OCI-LY7 (cell line): ENCODE measurements around the gene FCRL6. TPM values are rescaled to one million over a fixed set of nuclear protein-coding genes. Genes with fewer than 3 reads are reported as not detected.

Source experiments
- BruUV-seq: library from RNA; stranded (reverse); fragments of 400-500 nt; replicated peaks from 2 replicates; lab custom pipeline; 2021; lab: Mats Ljungman, UMichigan
- CTCF ChIA-PET: fragments of 300-600 bp; sonication (Branson Sonifier 250); formaldehyde crosslinking; loops from one replicate; lab custom pipeline; 2022; ENCODE audit warnings: antibody characterized with exemption; ENCODE audit not compliant: unreplicated experiment; lab: Charles Lee
- POLR2A ChIA-PET: fragments of 300-600 bp; sonication (Branson Sonifier 250); formaldehyde crosslinking; loops from one replicate; lab custom pipeline; 2022; ENCODE audit warnings: antibody characterized with exemption; lab: Charles Lee
- DNase-seq: peaks from one replicate; pipeline ENCODE4 v3.0.0-alpha.2; 2015; ENCODE audit warnings: low spot score
- H2AFZ ChIP-seq: fragments of 200-600 bp; sonication (generic), shearing (Covaris generic); 2 replicates; pipeline ENCODE4 v1.6.1; 2014; ENCODE audit warnings: mild to moderate bottlenecking, antibody characterized with exemption, low read length, moderate library complexity
- H3K27ac ChIP-seq: fragments of 200-600 bp; sonication (generic); 2 replicates; pipeline ENCODE4 v1.5.1; 2014; ENCODE audit warnings: mixed run types, low read depth, mild to moderate bottlenecking, moderate library complexity, low read length, inconsistent platforms; ENCODE audit not compliant: poor library complexity, severe bottlenecking
- H3K36me3 ChIP-seq: fragments of 200-600 bp; sonication (generic); 2 replicates; pipeline ENCODE4 v1.6.1; 2014; ENCODE audit warnings: mild to moderate bottlenecking, antibody characterized with exemption, low read length, moderate library complexity, mixed read lengths; ENCODE audit not compliant: insufficient read depth
- H3K4me1 ChIP-seq: fragments of 200-600 bp; sonication (generic); 2 replicates; pipeline ENCODE4 v1.5.1; 2014; ENCODE audit warnings: mild to moderate bottlenecking, low read length; ENCODE audit not compliant: insufficient read depth, poor library complexity, severe bottlenecking
- H3K4me2 ChIP-seq: fragments of 200-600 bp; sonication (generic); 2 replicates; pipeline ENCODE4 v1.6.1; 2014; ENCODE audit warnings: mild to moderate bottlenecking, low read length
- H3K4me3 ChIP-seq: fragments of 200-600 bp; sonication (generic); 2 replicates; pipeline ENCODE4 v1.5.1; 2014; ENCODE audit warnings: mild to moderate bottlenecking, low read depth, low read length; ENCODE audit not compliant: poor library complexity, severe bottlenecking
- H3K79me2 ChIP-seq: fragments of 200-600 bp; sonication (generic); 2 replicates; pipeline ENCODE4 v1.6.1; 2016; ENCODE audit warnings: low read depth, mild to moderate bottlenecking, low read length, moderate library complexity, mixed read lengths; ENCODE audit not compliant: insufficient read depth
- H3K9me2 ChIP-seq: fragments of 200-600 bp; sonication (generic); 2 replicates; pipeline ENCODE4 v1.6.1; 2016; ENCODE audit warnings: mild to moderate bottlenecking, low read length, mixed read lengths; ENCODE audit not compliant: insufficient read depth
- H3K9me3 ChIP-seq: fragments of 200-600 bp; sonication (generic); 2 replicates; pipeline ENCODE4 v1.6.1; 2014; ENCODE audit warnings: mild to moderate bottlenecking, mixed run types, low read length, mixed read lengths
- H4K20me1 ChIP-seq: fragments of 200-600 bp; sonication (generic); 2 replicates; pipeline ENCODE4 v1.6.1; 2014; ENCODE audit warnings: mild to moderate bottlenecking, antibody characterized with exemption, low read length, moderate library complexity, mixed read lengths; ENCODE audit not compliant: insufficient read depth
- EZH2phosphoT487 ChIP-seq: fragments of 200-600 bp; sonication (generic); IDR thresholded peaks from 2 replicates; pipeline ENCODE4 v1.6.1; 2018; ENCODE audit warnings: low read depth, borderline replicate concordance, mild to moderate bottlenecking, mixed run types, antibody characterized with exemption, low read length, moderate library complexity, mixed read lengths
- intact Hi-C: fragments of 100-400 bp; cut with micrococcal nuclease; formaldehyde crosslinking; loops from one replicate; pipeline ENCODE4 v1.10.0; 2022; ENCODE audit not compliant: unreplicated experiment
- total RNA-seq, 2 experiments: library from RNA; depleted of rRNA in 1 of 2; stranded (reverse); fragments of >200 nt in 1 of 2; shearing (Covaris generic) in 1 of 2; gene quantifications; 2 replicates each; pipeline ENCODE4 v1.2.3, GENCODE V29; 2014 to 2022
- TF ChIP-seq, protein P1 (sequence below): fragments of 200-600 bp; sonication (generic); conservative IDR thresholded peaks from 2 replicates; pipeline ENCODE4 v1.5.1; 2014; ENCODE audit warnings: mild to moderate bottlenecking, antibody characterized with exemption, low read length, moderate library complexity, mixed read lengths

FCRL6 gene
- total RNA-seq, 2 experiments from 2014 or later, result not detected

DNA sequence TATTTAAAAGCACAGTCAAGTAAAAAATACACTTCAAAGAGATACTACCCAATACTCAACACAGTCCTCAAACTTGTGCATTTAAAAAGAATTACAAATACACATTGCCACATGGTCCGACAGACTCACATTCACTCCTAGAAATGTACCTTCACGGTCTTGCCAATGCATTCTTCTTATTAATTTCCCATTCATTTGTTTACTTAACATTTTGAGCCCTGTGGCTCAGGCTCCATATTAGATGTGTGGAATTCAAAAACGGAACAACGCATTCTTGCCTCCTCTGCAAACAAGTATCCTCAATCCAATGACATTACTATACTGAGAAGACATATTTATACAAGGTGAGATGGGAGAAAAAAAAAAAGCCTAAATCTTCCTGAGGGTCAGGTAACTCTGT lies 23.9 kb upstream of the FCRL6 start:
- Histone ChIP-seq H4K20me1 (no peaks in the 10 kb centered on the region), H3K9me2 (no peaks in the 10 kb centered on the region), H3K27ac (no peak overlapping the region), H3K79me2 (no peaks in the 10 kb centered on the region), H3K9me3 (no peaks in the 10 kb centered on the region), H3K4me1 (no peaks in the 10 kb centered on the region), H3K4me2 (no peak overlapping the region), H3K36me3 (no peaks in the 10 kb centered on the region), H3K4me3 (no peak overlapping the region), H2AFZ (no peak overlapping the region)
- intact Hi-C loops, result no loop called here
- no peak for TF ChIP-seq EZH2phosphoT487
- TF ChIP-seq, protein P1, sequence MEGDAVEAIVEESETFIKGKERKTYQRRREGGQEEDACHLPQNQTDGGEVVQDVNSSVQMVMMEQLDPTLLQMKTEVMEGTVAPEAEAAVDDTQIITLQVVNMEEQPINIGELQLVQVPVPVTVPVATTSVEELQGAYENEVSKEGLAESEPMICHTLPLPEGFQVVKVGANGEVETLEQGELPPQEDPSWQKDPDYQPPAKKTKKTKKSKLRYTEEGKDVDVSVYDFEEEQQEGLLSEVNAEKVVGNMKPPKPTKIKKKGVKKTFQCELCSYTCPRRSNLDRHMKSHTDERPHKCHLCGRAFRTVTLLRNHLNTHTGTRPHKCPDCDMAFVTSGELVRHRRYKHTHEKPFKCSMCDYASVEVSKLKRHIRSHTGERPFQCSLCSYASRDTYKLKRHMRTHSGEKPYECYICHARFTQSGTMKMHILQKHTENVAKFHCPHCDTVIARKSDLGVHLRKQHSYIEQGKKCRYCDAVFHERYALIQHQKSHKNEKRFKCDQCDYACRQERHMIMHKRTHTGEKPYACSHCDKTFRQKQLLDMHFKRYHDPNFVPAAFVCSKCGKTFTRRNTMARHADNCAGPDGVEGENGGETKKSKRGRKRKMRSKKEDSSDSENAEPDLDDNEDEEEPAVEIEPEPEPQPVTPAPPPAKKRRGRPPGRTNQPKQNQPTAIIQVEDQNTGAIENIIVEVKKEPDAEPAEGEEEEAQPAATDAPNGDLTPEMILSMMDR, result no peak
- DNase-seq, result no peak
- ChIA-PET CTCF (interaction anchor here (0.6 kb wide), 1 partner anchor 597 kb away, joined by 3 read pairs; no protein-coding TSS in a partner anchor), POLR2A (no interaction called here)
- no TSS peak for BruUV-seq

DNA sequence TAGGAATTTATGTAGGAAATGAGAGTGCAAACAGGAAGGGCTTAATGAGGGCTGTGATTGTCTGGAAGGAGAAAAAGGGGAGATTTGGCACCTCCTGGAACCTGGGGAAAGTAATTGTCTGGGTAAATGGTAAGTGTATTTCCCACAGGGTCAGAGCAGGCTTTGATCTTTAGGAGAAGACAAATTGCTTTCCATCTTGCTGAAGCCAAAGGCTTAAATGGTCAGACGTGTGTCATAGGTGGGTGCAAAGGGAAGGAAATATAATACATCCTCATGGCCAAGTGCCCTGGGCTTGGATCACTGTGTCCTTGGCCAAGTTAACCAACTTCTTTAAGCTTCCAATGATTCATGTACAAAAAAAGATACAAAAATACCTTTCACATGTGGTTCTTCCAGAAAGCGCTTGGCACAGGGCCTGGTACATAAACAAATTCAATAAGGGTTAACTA lies 22.7 kb upstream of the FCRL6 start:
- TF ChIP-seq EZH2phosphoT487, result no peak
- TF ChIP-seq, protein P1, result no peak
- Histone ChIP-seq H3K4me1 (no peaks in the 10 kb centered on the region), H4K20me1 (no peaks in the 10 kb centered on the region), H3K9me2 (no peaks in the 10 kb centered on the region), H3K4me3 (no peak overlapping the region), H3K79me2 (no peaks in the 10 kb centered on the region), H3K4me2 (no peak overlapping the region), H2AFZ (no peak overlapping the region), H3K36me3 (no peaks in the 10 kb centered on the region), H3K27ac (no peak overlapping the region), H3K9me3 (no peaks in the 10 kb centered on the region)
- ChIA-PET CTCF (no interaction called here), POLR2A (no interaction called here)
- DNase-seq, result no peak
- BruUV-seq, result no TSS peak
- intact Hi-C loops, result no loop called here
